SH-SY5Y (cell line): ENCODE measurements around the gene SLC45A1.

ENCODE experiments used
- GATA2 ChIP-seq: IDR thresholded peaks from 2 replicates; pipeline ENCODE4 v1.6.1; 2011; ENCODE audit warnings: mild to moderate bottlenecking, low read depth, low read length
- GATA3 ChIP-seq: IDR thresholded peaks from 2 replicates; pipeline ENCODE4 v1.6.1; 2011; ENCODE audit warnings: low read depth, mild to moderate bottlenecking, low read length, moderate library complexity

Gene SLC45A1

DNA sequence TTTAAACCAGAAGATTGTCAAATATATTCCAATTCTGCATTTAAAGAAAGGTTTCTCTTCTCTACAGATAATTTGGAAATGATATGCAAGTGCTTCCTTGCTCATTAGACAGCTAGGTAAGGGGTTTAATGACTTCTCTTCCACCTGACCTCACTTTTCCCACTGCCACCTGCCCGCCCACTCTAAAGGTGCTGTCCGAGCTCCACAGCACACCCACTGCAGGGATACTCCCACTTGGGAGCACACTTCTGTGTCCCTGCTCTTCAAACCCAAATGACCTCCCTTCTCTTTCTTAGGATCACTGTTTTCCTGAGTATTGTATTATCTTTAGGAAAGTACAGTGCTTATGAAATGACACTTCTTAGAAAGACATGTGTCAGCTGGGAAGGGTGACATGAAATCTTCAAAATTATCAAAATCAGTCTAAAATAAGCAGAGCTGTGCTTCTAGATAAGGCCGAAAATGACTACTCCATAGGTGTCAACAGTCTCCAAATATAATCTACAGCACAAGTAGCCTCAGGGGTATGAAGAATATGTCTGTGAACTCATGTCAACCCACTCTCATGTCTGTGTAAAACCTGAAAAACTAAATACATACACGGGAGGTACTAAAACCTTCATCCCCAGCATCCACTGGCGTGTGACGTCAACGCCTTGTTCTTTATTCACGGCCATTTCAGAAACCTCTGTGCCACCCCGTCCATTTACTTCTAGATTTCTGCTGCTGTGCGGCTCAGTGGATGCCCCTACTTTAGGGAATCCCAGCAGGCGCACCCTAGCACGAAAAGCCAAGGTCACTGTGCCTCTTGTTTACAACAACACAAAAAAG lies 71.0 kb downstream of the SLC45A1 start:
- TF ChIP-seq GATA3 (no peak), GATA2 (no peak)

DNA sequence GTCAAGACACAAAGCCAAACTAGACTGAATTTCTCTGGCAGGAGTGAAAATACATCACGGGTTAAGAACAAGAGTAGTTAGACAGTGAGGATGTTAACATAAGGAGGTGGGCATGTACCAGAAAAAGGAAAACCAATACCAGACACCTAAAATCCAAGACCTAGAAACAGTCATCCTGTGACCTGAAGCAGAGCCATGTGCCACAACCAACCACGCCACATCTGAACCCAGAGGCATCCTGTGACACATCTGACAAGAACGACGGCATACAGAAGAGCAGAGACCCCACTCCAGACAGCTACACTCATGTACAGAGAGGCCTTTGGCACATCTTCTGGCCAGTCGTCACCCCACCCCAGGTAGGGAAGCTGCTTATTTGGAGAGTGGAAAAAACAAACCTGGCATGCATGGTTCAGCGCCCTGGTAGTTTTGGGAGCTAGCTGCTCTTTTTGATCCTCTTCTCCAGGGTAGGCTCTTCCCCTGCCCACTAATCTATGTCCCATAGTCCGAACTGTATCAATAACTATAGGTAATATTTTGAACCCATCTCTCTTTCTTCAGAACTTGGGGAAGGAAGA lies 72.1 kb downstream of the SLC45A1 start:
- TF ChIP-seq GATA3 = no peak
- no peak for TF ChIP-seq GATA2

DNA sequence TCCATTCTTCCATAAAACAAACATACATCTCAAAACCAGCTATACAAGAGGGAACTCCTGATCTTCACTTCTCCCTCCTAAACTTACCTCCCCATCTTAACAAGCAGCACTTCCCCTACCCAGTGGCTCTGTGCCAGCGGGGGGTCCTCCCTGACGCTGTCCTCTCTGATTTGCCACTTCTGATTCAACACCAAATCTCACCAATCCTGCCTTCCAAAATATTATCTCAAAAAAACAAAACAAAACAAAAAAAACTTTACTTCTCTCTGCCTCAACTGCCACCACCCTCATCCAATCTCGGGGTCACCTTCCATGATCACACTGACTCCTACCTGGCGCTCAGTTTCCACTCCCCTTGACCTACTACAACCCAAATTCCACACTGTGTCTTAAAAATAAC lies 72.8 kb downstream of the SLC45A1 start:
- no peak for TF ChIP-seq GATA3
- no peak for TF ChIP-seq GATA2

DNA sequence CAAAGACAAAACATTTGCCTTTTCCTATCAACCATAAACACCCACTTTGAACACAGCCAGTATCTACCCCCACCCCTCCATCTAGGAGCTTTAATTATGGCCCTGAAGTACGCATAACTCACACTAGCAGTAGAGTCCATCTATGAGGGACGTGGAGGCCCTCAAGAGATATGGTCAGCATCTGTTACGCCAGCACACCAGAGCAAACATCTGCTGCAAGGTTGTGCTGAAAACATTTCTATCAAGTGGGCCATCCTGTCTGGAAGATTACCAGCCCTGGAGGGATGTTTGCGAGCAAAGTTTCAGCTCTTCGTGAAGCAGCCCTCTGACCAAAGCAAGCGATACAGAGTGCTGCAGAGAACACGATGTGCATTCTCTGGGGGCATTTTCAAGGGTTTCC lies 74.6 kb downstream of the SLC45A1 start:
- TF ChIP-seq GATA3 = no peak
